DND-41 (cell line): ENCODE measurements around the gene PABPC1L.

Experiments used
- ATAC-seq: fragments of 200-7000 bp; cut with Tn5 transposase; 3 replicates; pipeline ENCODE4 v1.9.1; 2021; ENCODE audit warnings: low read depth; ENCODE audit not compliant: insufficient read depth
- DNase-seq: peaks from one replicate; pipeline ENCODE4 v3.0.0-alpha.2; 2020
- H2AFZ ChIP-seq: 2 replicates; pipeline ENCODE4 v1.6.0; 2012; ENCODE audit warnings: low read depth, low read length
- H3K27ac ChIP-seq: 2 replicates; pipeline ENCODE4 v1.5.1; 2012; ENCODE audit warnings: low read length, inconsistent platforms
- H3K27me3 ChIP-seq: fragments of 200-600 bp; sonication (generic); 2 replicates; pipeline ENCODE4 v1.6.0; 2012; ENCODE audit warnings: low read length, mild to moderate bottlenecking, inconsistent platforms; ENCODE audit not compliant: insufficient read depth, poor library complexity
- H3K36me3 ChIP-seq: 2 replicates; pipeline ENCODE4 v1.5.1; 2012; ENCODE audit warnings: low read length, inconsistent platforms; ENCODE audit not compliant: insufficient read depth
- H3K4me1 ChIP-seq: 2 replicates; pipeline ENCODE4 v1.5.1; 2012; ENCODE audit warnings: mild to moderate bottlenecking, low read length; ENCODE audit not compliant: insufficient read depth
- H3K4me2 ChIP-seq: 2 replicates; pipeline ENCODE4 v1.6.0; 2012; ENCODE audit warnings: mild to moderate bottlenecking, moderate library complexity, low read length, inconsistent platforms; ENCODE audit not compliant: insufficient read depth
- H3K4me3 ChIP-seq, 2 experiments: fragments of 200-600 bp in 1 of 2; shearing (Covaris generic) in 1 of 2; 2 replicates each; pipeline ENCODE4 v1.5.1; 2012 to 2016; ENCODE audit warnings: inconsistent platforms in 2 of 2, low read length in 2 of 2, mild to moderate bottlenecking in 2 of 2, low read depth in 1 of 2, moderate library complexity in 1 of 2
- H3K79me2 ChIP-seq: 2 replicates; pipeline ENCODE4 v1.6.0; 2012; ENCODE audit warnings: low read length, inconsistent platforms; ENCODE audit not compliant: insufficient read depth
- H3K9ac ChIP-seq: 2 replicates; pipeline ENCODE4 v1.6.0; 2012; ENCODE audit warnings: low read depth, mild to moderate bottlenecking, inconsistent platforms, low read length, moderate library complexity
- H3K9me3 ChIP-seq: 2 replicates; pipeline ENCODE4 v1.5.1; 2012; ENCODE audit warnings: low read length, moderate library complexity, mild to moderate bottlenecking, inconsistent platforms; ENCODE audit not compliant: insufficient read depth, severe bottlenecking
- H4K20me1 ChIP-seq: 2 replicates; pipeline ENCODE4 v1.6.0; 2012; ENCODE audit warnings: low read length; ENCODE audit not compliant: insufficient read depth
- CTCF ChIP-seq: IDR thresholded peaks from 2 replicates; pipeline ENCODE4 v1.5.1; 2012; ENCODE audit warnings: borderline replicate concordance, low read length, moderate library complexity, mild to moderate bottlenecking; ENCODE audit not compliant: poor library complexity, severe bottlenecking; ENCODE audit errors: extremely low read depth
- EZH2 ChIP-seq: IDR thresholded peaks from 3 replicates; pipeline ENCODE4 v1.6.1; 2012; ENCODE audit warnings: borderline replicate concordance, low read depth, mild to moderate bottlenecking, moderate library complexity, low read length, inconsistent platforms; ENCODE audit not compliant: severe bottlenecking

Gene PABPC1L

GRCh38 chr20:44958276-44958675 lies 48.4 kb downstream of the PABPC1L start:
- Histone ChIP-seq H3K9ac (peak overlapping the region; percentile 62), H3K36me3 (peaks cover 51% of the 10 kb centered on the region), H3K9me3 (no peaks in the 10 kb centered on the region), H3K27me3 (no peaks in the 10 kb centered on the region), H4K20me1 (peaks cover 21% of the 10 kb centered on the region), H3K79me2 (peaks cover 42% of the 10 kb centered on the region), H2AFZ (no peak overlapping the region), H3K4me2 (peak overlapping the region; percentile 90), H3K4me3 (peak overlapping the region in 1 of 2 experiments; percentile 72; a peak in 2 of 4 replicates), H3K4me1 (peaks cover 39% of the 10 kb centered on the region), H3K27ac (0 out of 2 replicates have a peak overlapping the region, but pooled peaks have one; percentile 1)
- TF ChIP-seq CTCF (no peak), EZH2 (no peak)
- ATAC-seq (no peak), DNase-seq (no peak)

DNA sequence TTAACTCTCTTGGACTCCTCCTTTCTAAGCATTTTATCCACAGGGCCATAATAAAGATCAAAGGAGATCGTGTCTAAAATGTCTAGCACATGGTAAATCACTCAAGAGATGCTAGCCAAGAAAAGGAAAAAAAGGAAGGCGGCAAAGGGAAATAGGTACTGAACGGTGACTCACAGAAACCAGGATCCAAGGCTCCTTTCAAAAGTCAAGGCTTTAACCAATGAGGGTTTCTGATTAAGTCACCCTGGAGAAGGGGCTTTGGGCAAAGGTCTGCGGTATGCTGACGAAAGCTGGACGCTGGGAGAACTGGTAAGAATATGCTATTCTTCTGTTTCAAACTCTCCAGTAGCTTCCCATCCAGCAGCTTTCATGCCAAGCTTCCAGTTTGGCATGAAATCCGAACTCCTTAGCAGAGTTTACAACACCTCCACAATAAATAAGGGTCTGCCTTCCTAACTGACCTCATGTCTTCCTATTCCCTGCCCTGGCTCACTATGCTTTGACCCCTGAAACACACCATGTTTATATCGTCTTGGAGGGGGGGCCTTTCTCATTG lies 49.3 kb downstream of the PABPC1L start:
- H2AFZ ChIP-seq, result peak overlapping the region; percentile 81
- DNase-seq, result no peak

GRCh38 chr20:44959638-44960102 lies 49.8 kb downstream of the PABPC1L start:
- peaks cover 14% of the 10 kb centered on the region; the same call in 1 of the 2 replicates for H4K20me1 ChIP-seq
- H2AFZ ChIP-seq, result peak overlapping the region; percentile 81
- H3K4me1 ChIP-seq, result peaks cover 39% of the 10 kb centered on the region
- no peaks in the 10 kb centered on the region for H3K9me3 ChIP-seq
- H3K79me2 ChIP-seq, result peaks cover 42% of the 10 kb centered on the region
- H3K36me3 ChIP-seq, result peaks cover 37% of the 10 kb centered on the region
- H3K27ac ChIP-seq, result peak overlapping the region; percentile 68
- ATAC-seq (peak; percentile 39), DNase-seq (peak; percentile 55)
- H3K4me2 ChIP-seq, result peak overlapping the region; percentile 90
- H3K27me3 ChIP-seq, result no peaks in the 10 kb centered on the region
- TF ChIP-seq CTCF (peak; percentile 48), EZH2 (no peak)
- H3K9ac ChIP-seq, result peak overlapping the region; percentile 62
- H3K4me3 ChIP-seq, result peak overlapping the region; percentile 50 to 72

More for the DNA sequence above, 49.3 kb downstream of the PABPC1L start:
- Histone ChIP-seq H3K36me3 (peaks cover 42% of the 10 kb centered on the region), H3K9me3 (no peaks in the 10 kb centered on the region), H3K79me2 (peaks cover 42% of the 10 kb centered on the region), H3K27me3 (no peaks in the 10 kb centered on the region), H4K20me1 (peaks cover 15% of the 10 kb centered on the region; the same call in 1 of the 2 replicates), H3K27ac (peak overlapping the region; percentile 68), H3K4me2 (peak overlapping the region; percentile 90), H3K4me3 (peak overlapping the region; percentile 50 to 72; a peak in 3 of 4 replicates), H3K9ac (peak overlapping the region; percentile 62), H3K4me1 (peaks cover 39% of the 10 kb centered on the region)
- ATAC-seq, result no peak
- no peak for TF ChIP-seq CTCF
- no peak for TF ChIP-seq EZH2
